SW480 (cell line): ENCODE data around the gene LRP6.
A peak's percentile ranks its signal among the peaks of the same experiment; 100 is the strongest.

Source experiments
- DNase-seq: peaks from one replicate; pipeline ENCODE4 v3.0.0-alpha.2; 2016; ENCODE audit warnings: low spot score

Gene LRP6

DNA sequence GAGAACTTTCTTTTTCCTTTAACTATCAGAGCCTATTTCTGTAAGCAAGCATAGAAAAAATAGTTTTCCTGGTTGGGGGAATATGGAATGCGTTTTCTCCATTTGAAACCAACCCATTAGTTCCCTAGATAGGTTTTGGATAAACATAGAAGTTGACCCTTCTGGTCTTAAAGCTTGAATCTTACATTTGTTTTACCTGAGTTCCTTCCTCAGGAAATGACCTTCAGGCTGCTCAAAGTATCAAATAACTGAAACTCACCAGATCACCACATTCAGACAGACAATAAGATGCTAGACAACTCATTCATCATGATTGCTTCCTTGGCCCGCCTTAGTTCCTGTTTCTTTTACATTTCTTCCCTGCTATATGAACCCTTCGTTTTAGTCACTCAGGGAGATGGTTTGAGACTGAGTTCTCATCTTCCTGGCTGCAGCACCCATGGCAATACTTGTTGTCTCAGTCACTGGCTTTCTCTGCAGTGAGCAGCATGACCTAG is 52.2 kb downstream of the LRP6 start:
- DNase-seq = no peak

DNA sequence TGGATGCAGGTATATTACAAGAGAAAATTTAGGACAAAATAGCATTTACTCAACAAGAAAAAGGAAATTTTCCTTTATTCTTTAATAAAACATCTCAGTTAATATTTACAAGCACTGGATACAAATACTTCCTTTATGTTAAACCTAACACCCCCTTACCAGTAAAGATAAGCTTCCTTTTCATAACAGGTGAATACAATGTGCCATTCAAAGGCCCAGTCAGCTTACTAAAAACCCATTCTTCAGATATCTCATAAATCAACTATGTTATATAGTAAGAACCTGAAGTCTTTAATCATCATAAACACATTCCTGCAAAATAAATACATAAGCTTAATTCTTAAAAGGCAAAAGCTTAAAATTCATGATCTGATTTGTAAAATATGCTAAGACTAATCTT is 52.6 kb downstream of the LRP6 start:
- DNase-seq = no peak

DNA sequence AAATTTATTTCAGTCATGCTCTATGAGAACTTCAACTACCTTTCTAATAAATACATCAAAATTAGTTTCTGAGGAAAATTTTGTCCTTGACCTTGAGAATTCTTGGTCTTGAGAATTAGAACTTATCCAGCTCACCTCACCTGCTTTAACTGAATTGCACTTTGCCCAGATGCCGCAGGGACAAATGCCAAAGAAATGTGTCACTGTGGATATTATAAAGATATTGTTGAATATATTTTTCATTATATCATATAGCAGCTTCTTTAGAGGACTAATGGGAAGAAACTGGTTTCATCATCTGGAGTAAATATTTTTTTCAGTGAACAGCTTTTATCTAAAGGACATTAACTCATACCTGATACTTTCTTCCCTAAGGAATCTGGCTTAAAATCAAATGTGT is 54.1 kb downstream of the LRP6 start:
- peak; percentile 20 for DNase-seq

DNA sequence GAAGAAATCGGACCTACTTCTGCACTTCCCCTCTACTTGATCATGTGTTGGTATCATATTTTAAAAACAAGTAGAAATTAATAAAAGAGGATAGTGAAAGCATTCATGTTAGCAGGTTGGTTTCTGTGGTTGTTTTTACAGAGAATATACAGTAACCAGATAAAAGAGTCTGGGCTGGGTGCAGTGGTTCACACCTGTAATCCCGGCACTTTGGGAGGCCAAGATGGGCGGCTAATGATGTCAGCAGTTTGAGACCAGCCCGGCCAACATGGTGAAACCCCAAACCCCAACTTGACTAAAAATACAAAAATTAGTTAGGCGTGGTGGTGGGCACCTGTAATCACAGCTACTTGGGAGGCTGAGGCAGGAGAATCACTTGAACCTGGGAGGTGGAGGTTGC is 55.9 kb downstream of the LRP6 start:
- no peak for DNase-seq

DNA sequence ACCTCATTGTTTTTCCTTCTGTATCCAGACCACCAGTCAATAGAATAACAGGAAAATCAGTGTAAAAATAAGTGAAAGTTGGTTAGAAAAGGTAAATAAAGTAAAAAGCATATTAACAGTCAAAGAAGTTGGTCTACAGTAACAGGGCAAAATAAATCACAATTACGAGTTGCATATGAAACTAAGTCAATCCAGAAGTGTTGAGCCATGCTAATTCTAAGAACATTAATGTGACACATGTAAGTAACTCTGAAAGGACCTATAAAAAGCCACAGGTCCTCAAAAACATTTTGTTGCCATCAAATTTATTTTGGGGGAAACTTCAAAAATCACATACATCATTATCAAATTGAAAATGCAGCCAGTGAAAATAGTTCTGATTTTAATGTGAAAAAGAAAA is 56.4 kb downstream of the LRP6 start:
- no peak for DNase-seq

DNA sequence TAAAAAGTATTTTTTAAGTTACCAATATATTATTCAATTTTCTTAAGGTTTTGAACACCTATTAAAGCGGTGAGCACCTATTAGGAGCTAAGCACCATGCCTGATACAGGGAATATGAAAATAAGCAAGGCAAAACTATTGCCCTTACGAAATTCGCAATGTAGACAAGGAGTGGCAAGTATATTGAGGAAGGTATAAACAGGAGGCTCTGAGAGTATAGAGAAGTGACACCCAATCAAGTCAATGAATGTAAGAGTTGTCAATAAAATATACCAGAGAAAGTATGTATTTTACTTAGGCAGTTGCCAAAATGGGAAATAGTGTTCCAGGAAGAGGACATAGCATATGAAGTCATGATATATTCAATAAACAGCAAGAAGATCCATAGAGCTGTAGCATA is 57.2 kb downstream of the LRP6 start:
- DNase-seq = no peak

DNA sequence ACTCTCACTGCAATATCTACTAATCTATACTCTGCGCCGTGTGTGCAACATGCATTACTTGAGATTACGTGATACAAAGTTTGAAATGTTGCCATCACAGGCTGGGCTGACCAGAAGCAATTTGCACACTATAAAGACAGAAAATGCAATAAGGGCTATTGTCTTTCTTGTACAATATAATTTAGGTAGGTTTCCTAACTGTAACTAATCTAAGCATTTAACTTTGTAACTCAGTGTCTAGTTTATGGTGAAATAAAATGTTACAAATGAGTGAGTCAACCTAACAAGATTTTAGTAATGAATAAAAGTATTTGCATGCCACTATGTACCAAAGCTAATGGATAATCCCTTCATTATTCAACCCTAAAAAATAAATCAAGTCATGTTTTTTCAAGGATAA is 57.8 kb downstream of the LRP6 start:
- DNase-seq = no peak

DNA sequence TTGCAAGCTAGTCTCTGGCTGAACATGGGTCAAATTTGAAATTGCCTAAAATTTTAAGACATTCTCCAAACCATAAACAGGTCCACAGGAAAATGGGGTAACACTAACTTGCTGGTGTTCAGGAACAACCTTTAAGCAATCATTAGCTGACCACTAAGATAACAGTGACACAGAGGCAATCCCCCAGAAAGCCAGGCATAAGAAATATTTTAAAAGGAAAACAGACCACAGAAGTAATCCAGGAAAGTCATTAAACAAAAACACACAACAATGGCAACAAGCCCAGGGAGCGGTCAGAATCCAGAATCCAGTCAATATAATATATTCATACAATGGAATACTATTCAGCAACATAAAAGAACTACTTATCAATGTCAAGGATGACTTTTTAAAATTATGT is 59.1 kb downstream of the LRP6 start:
- no peak for DNase-seq

DNA sequence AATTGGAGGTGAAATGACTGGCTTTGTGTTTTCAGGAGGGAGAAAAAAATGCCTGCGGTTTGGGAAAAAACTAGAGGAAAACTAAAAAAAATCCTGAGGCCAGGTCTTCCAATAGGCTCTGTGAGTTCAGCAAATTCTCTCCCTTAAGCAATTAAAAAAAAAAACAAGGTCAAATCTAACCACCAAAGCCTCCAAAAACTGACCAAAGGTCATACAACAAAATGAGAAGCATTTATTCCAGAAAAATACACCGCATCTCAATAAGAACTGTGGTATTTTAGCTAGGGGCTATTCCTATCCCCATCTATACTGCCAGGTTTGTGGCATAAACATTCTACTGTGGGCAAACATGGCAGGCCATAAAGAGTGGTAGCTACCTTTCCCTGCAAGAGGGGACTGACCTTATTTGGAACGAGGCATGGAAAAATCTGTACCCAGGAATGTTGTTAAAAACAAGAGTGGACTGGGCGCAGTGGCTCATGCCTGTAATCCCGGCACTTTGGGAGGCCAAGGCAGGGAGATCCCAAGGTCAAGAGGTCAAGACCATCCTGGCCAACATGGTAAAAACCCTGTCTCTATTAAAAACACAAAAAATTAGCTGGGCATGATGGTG is 60.0 kb downstream of the LRP6 start:
- DNase-seq = no peak

DNA sequence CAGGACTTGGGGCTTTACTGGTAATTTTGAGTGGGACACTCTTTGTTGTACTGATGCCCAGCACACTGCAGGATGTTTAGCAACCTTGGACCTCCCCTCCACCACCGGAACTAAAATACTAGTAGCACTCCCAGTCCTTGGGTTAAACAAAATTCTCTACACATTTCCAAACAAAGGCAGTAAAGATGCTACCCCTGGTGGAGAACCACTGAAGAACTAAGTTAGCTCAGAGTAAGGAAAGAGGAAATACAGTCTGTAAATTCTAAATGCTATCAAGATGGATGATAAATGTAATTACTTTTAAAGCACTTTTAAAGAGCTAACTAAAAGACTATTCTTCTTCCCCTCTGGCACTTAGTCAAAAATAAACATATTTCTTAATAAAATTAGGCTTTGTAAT is 64.1 kb downstream of the LRP6 start:
- no peak for DNase-seq

DNA sequence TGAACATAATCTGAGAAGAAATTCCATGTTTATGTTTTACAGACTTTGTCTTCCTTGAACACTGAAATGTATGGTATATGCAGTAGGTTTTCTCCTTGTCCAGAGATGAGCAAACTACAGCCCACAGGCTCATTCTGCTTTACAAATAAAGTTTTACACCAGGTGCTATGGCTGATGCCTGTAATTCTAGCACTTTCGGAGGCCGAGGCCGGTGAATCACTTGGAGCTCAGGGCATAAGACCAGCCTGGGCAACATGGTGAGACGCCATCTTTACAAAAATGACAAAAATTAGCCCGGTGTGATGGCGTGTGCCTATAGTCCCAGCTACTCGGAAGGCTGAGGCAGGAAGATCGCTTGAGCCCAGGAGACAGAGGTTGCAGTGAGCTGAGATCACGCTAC is 64.7 kb downstream of the LRP6 start:
- no peak for DNase-seq

DNA sequence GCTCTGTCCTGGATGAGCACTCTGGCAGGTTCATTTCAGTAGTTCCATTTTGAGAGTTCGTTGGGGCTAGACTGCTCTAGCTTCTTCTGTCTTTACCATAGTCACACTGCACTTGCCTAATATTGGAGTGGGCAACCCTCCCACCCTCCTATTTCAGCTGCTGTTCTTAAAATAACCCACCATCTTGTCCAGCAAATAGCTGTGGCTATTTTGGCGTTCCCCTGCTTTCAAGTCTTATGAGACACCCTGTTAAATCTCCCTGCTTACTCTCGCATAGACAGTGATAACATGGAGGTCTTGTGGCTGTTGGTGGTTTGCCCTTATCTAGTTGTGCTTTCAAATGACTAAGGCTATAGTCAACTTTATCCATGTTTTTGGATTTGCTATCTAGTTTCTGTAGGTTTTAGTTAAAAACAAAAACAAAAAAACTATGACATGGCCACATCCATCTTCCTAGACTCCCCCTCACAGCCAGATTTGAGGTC is 65.5 kb downstream of the LRP6 start:
- no peak for DNase-seq

DNA sequence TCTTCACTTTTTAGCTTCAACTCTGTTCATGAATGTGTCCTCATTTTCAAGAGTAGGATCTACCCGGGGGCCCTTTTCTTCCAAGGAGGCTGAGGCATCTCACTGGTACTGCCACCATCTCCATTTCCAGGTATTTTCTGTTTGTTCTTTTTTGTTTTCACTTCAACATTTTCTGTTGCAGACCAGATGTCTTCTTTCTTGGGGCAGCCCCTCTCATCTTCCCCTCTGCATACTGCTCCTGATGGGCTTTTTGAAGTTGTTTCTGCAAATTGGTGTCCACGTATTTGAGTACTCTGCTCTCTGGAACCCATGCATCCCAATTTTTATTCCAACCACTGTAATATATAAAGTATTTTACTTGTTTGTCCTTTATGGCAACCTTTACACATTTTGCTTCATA is 66.5 kb downstream of the LRP6 start:
- no peak for DNase-seq

DNA sequence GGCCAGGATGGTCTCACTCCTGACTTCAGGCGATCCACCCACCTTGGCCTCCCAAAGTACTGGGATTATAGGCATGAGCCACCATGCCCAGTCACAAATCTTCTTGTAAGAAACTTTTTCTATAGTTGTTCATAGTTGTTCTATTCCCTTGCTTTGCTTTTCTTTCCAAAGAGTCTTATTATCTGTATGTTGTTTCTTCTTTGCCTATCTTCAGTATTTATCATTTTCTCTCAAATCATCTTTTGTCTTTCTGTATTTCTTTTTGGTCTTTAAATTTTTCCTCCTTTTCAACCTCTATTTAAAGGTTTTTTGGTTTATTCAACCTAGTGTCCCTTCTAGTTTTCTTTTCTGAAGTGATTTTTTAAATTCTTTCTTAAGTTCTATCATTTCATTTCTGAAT is 68.7 kb downstream of the LRP6 start:
- no peak for DNase-seq

DNA sequence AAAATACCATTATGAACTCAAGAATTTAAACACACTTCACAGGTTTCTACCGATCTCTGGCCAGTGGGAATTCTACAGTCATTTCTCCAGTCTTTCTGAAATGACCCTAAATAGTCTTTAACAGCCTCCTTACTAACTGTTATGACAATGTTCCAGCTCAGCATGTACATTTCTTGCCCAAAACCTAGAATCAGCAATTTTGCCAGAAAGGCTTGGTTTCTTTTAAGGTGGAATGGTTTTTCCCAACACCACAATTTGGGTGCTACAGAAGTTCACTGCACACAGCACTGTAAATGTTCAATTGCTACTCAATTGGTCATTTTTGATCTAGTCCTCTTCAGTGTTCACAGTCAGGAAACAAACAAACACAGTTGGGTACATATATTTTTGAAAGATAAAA is 69.7 kb downstream of the LRP6 start:
- DNase-seq = no peak

DNA sequence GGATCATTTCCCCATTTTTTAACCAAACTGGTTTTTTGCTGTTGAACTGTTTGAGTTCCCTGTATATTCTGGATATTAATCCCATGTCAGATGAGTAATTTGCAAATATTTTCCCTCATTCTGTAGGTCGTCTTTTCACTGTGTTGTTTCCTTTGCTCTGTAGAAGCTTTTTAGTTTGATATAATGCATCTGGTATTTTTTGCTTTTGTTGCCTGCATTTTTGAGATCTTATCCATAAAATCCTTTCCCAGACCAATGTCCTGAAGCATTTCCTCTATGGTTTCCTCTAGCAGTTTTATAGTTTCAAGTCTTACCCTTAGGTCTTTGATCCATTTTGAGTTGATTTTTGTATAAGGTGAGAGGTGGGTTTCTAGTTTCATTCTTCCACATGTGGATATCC is 71.3 kb downstream of the LRP6 start:
- no peak for DNase-seq

DNA sequence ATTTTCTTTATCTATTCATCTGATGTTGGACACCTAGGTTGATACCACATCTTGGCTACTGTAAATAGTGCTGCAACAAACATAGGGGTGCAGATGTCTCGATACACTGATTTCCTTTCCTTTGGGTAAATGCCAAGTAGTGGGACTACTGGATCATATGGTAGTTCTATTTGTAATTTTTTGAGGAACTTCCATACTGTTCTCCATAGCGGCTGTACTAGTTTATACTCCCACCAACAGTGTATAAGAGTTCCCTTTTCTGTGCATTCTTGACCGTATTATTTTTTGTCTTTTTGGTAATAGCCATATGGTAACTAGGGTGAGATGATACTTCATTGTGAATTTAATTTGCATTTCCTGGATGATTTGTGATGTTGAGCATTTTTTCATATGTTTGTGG is 71.8 kb downstream of the LRP6 start:
- no peak for DNase-seq

DNA sequence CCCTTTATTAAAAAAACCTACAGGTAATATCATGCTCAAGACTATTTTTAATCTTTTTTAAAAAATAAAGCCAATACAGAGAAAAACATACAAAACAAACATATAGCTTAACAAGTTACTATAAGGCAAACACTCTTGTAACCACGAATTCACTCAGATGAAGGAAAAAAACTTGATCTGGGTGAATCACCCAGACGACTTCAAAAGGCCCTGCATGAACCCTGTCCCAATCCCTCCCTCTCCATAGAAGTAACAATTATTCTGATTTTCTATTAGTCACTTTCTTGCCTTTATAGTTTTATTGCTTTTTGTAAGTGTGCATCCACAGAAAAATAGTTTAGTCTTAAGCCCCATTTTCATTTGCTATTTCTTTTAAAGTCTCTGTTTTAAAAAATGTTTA is 72.6 kb downstream of the LRP6 start:
- DNase-seq = peak; percentile 58

DNA sequence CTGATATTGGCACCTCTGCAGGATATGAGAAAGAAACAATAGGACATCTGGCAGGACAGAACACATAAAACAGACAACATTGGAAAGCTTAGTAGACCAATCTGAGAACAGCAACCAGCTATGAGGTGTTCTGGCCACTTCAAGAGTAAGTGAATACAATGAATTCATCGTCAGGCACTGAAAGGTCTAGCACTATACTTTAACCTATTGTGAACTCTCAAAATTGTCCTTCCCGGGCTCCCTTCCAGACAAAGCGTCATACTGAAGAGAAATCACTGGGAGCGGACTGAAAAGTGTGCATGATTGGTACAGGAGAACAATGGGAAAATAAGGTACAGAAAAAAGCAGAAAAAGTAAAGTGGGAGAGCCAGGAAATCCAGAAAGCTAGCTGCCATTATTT is 75.8 kb downstream of the LRP6 start:
- DNase-seq = no peak

DNA sequence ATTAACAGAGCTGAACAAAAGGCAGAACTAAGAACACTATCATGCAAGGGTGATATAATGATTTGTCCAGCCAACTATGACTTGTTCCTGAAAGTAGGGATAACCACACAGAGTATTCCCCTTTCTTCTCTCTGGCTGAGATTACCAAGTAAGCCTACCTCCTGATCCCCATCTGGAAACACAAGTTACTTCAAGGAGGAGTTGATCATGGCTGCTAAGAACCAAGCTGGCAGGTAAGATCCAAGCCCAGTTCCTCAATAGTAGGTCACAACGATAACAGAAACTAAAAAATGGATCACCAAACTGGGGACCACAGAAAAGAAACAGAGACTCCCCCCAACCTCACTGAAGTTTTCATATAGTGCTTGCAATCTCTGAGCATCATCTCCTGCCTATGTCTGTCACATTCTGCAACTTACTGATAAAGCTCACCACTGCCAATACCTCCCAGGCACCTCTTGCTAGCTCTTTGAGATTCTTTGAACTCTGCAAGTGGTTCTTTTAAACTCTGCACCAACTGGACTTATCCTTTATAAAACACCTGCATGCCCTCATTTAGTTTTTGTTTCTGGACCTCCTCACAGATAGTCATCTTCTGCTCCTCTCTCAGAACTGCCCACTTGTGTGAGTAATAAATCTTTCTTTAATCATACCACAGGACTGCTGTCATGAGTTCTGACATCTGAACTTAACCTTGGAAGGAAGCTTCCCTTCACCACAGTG is 76.6 kb downstream of the LRP6 start:
- DNase-seq = no peak

DNA sequence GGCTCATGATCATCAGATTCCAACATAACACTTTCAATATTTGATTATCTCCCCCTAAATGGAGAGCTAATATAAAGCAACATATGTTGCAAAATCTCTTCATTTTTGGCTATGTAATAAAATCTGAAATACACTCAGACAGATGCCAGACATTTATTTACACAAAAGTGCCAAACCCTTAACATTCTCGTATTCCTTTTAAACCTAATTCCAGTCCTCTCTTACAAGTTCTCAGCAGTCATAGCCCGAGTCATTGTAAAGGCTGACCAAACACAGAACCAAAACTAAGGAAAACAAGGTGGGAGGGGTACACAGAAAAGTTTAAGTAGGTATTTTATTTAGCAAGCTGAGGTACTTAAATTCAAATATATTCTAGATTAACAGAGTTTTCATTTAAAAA is 81.4 kb downstream of the LRP6 start:
- DNase-seq = no peak

DNA sequence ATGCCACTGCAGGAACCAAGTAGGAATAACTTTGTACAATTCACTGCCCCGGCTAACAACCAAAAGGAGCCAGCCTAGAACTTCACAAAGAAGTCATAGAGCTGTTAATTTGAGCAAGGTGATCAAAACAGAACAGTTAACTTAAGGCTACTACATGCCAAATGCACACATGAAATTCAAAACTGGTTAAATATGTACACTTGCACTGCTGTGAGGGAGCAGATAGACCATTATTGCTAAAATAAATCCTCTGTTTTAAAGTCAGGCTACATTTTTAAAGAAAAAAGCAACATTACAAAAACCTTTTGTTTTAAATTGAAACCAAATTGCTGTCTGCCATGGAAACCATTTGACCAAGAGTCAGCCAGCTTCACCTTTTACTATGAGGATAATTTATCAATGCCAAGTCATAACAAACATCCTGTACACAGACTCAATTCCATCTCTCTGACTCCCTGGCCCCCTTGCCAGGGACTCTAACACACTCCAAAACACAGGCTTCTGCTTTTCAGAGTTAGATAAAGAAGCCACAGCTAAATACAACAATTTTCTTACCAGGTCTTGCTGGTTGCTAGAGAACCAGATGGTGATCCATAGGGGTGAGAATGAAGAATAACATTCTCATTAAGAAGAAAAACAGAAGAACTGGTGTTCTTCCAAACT is 84.0 kb downstream of the LRP6 start:
- DNase-seq = no peak

DNA sequence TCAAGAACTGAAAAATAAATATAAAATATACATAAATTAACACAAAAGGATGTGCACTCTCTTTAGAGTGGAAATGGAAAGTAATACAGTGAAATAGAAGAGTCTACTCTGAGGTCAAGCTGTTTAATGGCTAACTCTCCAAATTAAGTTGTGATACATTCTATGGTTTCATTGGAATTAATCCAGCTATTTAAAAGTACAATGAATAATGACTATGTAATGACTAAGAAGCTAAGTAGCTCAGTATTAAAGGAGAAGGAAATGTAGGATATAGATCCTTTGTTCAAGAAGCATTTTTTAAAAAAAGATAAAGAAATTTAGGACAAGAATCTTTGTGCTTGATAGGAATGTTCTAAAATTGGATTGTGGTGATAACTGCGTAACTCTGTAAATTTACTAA is 85.3 kb downstream of the LRP6 start:
- no peak for DNase-seq
